Keratinocyte (primary cell): Measurements from ENCODE around the gene CEP170B.

Experiments
- EZH2 ChIP-seq: IDR thresholded peaks from one replicate; pipeline ENCODE4 v1.6.1; 2012; ENCODE audit warnings: inconsistent platforms, mild to moderate bottlenecking, low read length, moderate library complexity
- TF ChIP-seq, protein P1 (sequence below), 3 experiments: IDR thresholded peaks in 1 of 3; conservative IDR thresholded peaks in 1 of 3; optimal IDR thresholded peaks in 1 of 3; 2 replicates in 2 of 3; 3 replicates in 1 of 3; pipeline versions ENCODE3 to v1.5.1; 2011; ENCODE audit warnings: low read length in 3 of 3, mild to moderate bottlenecking in 3 of 3, moderate library complexity in 2 of 3, control low read depth in 1 of 3, inconsistent platforms in 1 of 3; ENCODE audit not compliant: insufficient read depth in 2 of 3; ENCODE audit errors: extremely low read depth in 1 of 3

DNA sequence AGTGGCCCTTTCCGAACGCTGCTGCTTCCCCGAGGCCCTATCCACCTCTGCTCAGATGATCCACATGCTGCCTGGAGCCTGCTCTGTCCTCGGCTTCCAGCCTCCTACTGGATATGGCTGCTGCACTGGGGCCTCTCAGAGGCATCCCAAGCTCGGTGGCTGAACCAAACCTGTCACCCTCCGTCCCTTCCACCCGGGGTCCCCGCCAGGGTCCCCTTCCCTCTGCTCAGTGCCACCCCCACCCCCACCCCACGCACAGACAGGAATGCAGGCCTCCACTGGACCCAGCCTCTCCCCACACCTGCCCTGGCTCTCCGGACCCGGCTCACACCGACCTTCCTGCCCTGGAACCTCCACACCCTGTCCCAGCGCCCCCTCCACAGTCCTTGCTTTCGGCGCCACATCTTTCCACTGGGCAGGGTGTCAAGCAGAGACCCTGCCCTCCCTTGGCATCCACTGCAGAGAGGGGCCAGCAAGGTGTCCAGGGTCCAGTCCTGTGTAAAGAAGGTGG is 6.1 kb downstream of the CEP170B start:
- TF ChIP-seq, protein P1, sequence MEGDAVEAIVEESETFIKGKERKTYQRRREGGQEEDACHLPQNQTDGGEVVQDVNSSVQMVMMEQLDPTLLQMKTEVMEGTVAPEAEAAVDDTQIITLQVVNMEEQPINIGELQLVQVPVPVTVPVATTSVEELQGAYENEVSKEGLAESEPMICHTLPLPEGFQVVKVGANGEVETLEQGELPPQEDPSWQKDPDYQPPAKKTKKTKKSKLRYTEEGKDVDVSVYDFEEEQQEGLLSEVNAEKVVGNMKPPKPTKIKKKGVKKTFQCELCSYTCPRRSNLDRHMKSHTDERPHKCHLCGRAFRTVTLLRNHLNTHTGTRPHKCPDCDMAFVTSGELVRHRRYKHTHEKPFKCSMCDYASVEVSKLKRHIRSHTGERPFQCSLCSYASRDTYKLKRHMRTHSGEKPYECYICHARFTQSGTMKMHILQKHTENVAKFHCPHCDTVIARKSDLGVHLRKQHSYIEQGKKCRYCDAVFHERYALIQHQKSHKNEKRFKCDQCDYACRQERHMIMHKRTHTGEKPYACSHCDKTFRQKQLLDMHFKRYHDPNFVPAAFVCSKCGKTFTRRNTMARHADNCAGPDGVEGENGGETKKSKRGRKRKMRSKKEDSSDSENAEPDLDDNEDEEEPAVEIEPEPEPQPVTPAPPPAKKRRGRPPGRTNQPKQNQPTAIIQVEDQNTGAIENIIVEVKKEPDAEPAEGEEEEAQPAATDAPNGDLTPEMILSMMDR (optimal IDR thresholded peaks at IDR 0.05 in 1 of 3, IDR thresholded peaks at IDR 0.05 in 1 of 3, conservative IDR thresholded peaks at IDR 0.05 in 1 of 3; ENCODE audit: extremely low read depth in 1 of 3, insufficient read depth in 2 of 3, low read length in 3 of 3): no peak
- no peak for TF ChIP-seq EZH2
